Ectodermal cell (in vitro differentiated cells): ENCODE results near the gene PPIA.
"Not testable (repeated sequence)": the region's sequence is repeated elsewhere in the genome, so short reads cannot be mapped to it uniquely, and the experiment has no call there.

Source experiments
- H3K27ac ChIP-seq: 2 replicates; pipeline ENCODE4 v1.7.0; 2013; ENCODE audit warnings: mild to moderate bottlenecking, low read depth, low read length; ENCODE audit not compliant: insufficient read depth, poor library complexity, severe bottlenecking
- H3K27me3 ChIP-seq: 2 replicates; pipeline ENCODE4 v1.7.0; 2013; ENCODE audit warnings: mild to moderate bottlenecking, low read length; ENCODE audit not compliant: insufficient read depth, control insufficient read depth, poor library complexity, severe bottlenecking
- H3K36me3 ChIP-seq: one replicate; pipeline ENCODE4 v1.7.0; 2013; ENCODE audit warnings: low read length; ENCODE audit not compliant: control insufficient read depth, insufficient read depth
- H3K4me1 ChIP-seq: one replicate; pipeline ENCODE4 v1.7.0; 2013; ENCODE audit warnings: low read length; ENCODE audit not compliant: control insufficient read depth, insufficient read depth
- H3K4me3 ChIP-seq: 2 replicates; pipeline ENCODE4 v1.7.0; 2013; ENCODE audit warnings: low read depth, low read length, control low read depth; ENCODE audit not compliant: insufficient read depth
- H3K9me3 ChIP-seq: 2 replicates; pipeline ENCODE4 v1.7.0; 2013; ENCODE audit warnings: mild to moderate bottlenecking, low read length, moderate library complexity; ENCODE audit not compliant: control insufficient read depth
- whole genome bisulfite sequencing, 2 experiments: methylation state at CpG; one replicate each; pipeline ENCODE4 v1.1.7; 2013; ENCODE audit warnings: missing lambda C conversion rate in 2 of 2; 5-methylcytosine and 5-hydroxymethylcytosine counted together

Gene PPIA

DNA sequence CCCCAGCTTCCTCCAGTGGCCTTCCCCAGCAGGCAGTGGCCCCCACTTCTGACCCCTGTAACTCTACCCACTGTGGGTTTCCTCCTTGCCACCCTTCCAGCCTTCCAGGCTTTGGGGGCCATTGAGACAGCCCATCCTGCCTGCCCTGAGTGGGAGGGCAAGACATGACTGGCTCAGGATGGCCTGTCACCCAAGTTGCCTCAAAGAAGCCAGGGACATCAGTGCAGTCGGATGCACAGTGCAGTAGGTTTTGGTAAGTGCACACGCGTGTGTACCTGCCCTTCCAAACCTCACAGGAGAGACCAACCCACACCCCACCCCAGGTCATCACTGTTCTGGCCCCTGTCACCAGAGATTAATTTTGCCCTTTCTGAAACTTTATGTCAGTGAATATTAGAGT, 25.1 kb upstream of the PPIA start:
- H3K9me3 ChIP-seq, result no peaks in the 10 kb centered on the region
- peaks cover 9% of the 10 kb centered on the region for H3K36me3 ChIP-seq
- H3K27ac ChIP-seq, result no peak overlapping the region
- WGBS, 2 experiments, result 49 to 55% methylated on average over 3 of the region's 3 CpGs
- no peak overlapping the region for H3K4me3 ChIP-seq
- H3K4me1 ChIP-seq, result peaks cover 19% of the 10 kb centered on the region
- H3K27me3 ChIP-seq, result no peaks in the 10 kb centered on the region

DNA sequence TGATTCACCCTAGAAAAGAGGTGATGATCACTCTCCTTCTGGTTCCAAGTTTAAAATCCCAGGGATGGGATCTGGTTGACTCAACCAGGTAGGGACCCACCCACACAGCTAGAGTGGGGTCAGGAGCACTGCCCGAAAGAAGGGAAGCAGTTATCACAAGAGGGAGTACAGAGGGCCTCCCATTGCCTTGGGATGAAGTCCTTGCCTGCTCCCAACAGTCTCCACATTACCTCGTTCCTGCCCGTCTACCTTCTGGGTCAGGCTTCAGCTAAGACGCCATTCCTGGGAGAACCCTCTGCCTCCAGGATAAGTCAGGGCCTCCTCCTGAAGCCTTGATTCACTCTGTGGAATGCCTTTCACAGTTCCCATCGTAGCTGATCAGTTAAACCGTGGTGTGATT, 24.0 kb upstream of the PPIA start:
- Histone ChIP-seq H3K4me1 (peaks cover 17% of the 10 kb centered on the region), H3K4me3 (no peak overlapping the region), H3K9me3 (no peaks in the 10 kb centered on the region), H3K27me3 (no peaks in the 10 kb centered on the region), H3K27ac (no peak overlapping the region), H3K36me3 (no peaks in the 10 kb centered on the region)
- WGBS, 2 experiments, result 76 to 78% methylated on average over 6 of the region's 6 CpGs

DNA sequence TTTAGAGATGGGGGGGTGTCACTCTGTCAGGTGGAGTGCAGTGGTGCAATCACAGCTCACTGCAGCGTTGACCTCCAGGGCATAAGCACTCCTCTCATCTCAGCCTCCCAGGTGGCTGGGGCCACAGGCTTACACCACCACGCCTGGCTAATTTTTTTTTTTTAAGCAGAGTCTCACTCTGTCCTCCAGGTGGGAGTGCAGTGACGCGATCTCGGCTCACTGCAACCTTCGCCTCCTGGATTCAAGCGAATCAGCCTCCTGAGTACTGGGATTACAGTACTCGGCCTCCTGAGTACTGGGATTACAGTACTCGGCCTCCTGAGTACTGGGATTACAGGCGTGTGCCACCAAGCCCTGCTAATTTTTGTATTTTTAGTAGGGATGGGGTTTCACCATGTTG, 23.6 kb upstream of the PPIA start:
- no peak overlapping the region for H3K27ac ChIP-seq
- no peaks in the 10 kb centered on the region for H3K36me3 ChIP-seq
- H3K27me3 ChIP-seq, result no peaks in the 10 kb centered on the region
- 77 to 78% methylated on average over 10 of the region's 10 CpGs for WGBS, 2 experiments
- H3K4me1 ChIP-seq, result peaks cover 13% of the 10 kb centered on the region
- H3K9me3 ChIP-seq, result no peaks in the 10 kb centered on the region
- H3K4me3 ChIP-seq, result no peak overlapping the region

DNA sequence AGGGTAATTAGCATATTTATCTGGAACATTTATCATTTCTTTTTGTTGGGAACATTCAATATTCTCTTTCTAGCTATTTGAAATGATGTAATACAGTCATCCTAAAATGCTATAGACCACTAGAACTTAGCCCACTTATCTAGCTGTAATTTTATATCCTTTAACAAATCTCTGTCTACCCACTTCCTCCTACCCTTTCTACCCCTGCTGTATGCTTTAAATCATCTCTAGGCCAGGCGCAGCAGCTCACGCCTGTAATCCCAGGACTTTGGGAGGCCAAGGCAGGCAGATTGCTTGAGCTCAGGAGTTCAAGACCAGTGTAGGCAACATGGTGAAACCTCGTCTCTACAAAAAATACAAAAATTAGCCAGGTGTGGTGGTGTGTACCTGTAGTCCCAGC, 22.0 kb upstream of the PPIA start:
- not testable (repeated sequence) for H3K27me3 ChIP-seq, H3K4me3 ChIP-seq
- WGBS, 2 experiments, result 91 to 93% methylated on average over 3 of the region's 3 CpGs

DNA sequence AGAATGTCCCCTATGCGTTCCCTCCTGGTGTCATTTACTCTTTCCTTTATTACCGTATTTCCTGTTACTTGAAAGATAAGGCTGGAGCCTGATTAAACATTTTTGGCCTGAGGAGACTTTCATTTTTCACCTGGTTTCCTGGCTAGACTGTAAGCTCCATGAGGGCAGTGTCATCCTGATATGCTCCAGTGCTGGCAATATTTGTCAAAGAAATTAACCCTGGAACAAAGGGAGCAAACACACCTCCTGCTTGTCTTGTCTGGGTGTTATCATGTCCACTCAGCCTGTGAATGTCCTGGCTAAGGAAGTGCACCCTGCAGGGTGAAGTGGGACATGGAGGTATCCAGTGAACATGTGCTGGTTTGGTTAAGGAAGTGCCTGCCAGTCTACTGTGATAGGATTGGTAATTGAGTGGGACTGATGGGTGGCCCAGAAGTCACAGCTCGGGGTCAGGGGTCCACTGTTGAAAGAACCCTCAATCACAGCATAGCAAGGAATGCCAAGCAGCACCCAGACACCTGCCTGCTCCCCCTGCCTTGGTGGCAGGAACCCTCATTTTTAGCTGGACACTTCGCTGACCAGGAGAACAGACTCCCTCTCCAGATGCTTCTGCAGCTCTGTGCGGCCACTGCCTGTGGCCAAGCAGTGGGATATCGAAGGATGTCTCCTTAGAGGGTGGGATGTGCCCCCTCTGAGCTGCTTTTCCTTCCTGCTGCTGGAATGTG, 20.9 kb upstream of the PPIA start:
- 90 to 94% methylated on average over 6 of the region's 6 CpGs for WGBS, 2 experiments
- no peaks in the 10 kb centered on the region for H3K27me3 ChIP-seq

More for the DNA sequence above, 22.0 kb upstream of the PPIA start:
- not testable (repeated sequence) for H3K27ac ChIP-seq, H3K36me3 ChIP-seq, H3K4me1 ChIP-seq, H3K9me3 ChIP-seq

DNA sequence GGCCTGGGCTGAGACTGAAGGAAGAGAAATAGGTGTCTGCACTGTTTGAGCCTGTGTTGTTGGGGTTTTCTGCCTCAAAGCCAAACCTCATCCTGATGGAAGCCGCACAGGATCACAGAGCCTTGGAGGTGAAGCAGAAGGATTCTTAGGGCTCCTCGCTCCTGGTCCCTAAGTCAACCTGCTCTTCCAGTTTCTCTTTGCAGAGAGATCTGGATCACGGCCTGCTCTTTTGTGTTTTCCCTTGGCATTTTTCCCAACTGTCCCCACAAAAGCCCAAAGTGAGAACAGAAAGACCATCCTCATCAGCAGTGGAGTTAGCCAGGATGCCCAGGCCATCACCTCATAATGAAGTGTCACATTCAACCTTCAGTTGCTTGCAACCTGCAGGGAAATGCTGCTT, 20.3 kb upstream of the PPIA start:
- no peak overlapping the region for H3K4me3 ChIP-seq
- no peaks in the 10 kb centered on the region for H3K4me1 ChIP-seq
- H3K36me3 ChIP-seq, result no peaks in the 10 kb centered on the region
- 89 to 93% methylated on average over 3 of the region's 3 CpGs for WGBS, 2 experiments
- no peak overlapping the region for H3K27ac ChIP-seq
- no peaks in the 10 kb centered on the region for H3K9me3 ChIP-seq
- no peaks in the 10 kb centered on the region for H3K27me3 ChIP-seq

More for the DNA sequence above, 20.9 kb upstream of the PPIA start:
- Histone ChIP-seq H3K4me1 (no peaks in the 10 kb centered on the region), H3K36me3 (no peaks in the 10 kb centered on the region), H3K9me3 (no peaks in the 10 kb centered on the region), H3K27ac (no peak overlapping the region), H3K4me3 (no peak overlapping the region)

DNA sequence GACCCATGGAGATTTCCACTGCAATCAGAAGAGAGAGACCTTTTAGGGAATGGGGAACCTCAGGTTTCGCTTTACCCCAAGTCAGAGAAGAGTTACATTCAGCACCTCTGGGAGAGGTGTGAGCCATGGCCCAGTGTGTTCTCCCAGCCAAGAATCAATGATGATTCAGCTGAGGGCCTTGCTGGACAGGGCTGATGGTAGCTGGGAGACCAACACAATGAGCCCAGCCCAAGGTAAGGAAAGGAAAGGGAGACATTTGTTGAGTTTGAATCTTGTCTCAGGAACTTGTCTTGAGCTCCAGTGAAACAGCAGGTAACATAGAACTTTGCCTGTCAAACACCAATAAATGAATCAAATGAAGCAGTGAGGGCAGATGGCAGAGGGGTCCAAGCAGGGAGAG, 14.0 kb upstream of the PPIA start:
- Histone ChIP-seq H3K4me1 (no peaks in the 10 kb centered on the region), H3K27me3 (no peaks in the 10 kb centered on the region), H3K36me3 (no peaks in the 10 kb centered on the region), H3K4me3 (no peak overlapping the region), H3K27ac (no peak overlapping the region), H3K9me3 (no peaks in the 10 kb centered on the region)
- 92 to 94% methylated on average over 1 of the region's 1 CpG for WGBS, 2 experiments

DNA sequence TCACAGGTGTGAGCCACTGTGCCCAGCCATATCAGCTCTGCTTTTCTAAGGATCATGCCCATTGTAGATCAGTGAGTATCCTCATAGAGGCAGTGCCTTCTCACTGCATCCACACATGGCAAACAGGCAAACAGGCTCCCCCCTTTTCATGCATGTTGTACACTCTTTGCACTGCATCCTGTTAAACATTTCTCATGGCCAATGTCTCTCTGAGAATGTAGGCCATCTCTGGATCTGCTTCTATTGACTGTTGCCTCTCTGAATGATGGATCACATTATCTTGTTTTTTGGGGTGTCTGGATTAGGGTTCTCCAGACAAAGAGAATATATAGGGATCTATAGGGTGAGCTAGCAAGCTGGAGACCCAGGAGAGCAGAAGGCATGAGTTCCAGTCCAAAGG, 13.1 kb upstream of the PPIA start:
- no peak overlapping the region for H3K27ac ChIP-seq
- H3K4me3 ChIP-seq, result no peak overlapping the region
- no peaks in the 10 kb centered on the region for H3K4me1 ChIP-seq
- H3K27me3 ChIP-seq, result no peaks in the 10 kb centered on the region
- H3K9me3 ChIP-seq, result no peaks in the 10 kb centered on the region
- no peaks in the 10 kb centered on the region for H3K36me3 ChIP-seq

DNA sequence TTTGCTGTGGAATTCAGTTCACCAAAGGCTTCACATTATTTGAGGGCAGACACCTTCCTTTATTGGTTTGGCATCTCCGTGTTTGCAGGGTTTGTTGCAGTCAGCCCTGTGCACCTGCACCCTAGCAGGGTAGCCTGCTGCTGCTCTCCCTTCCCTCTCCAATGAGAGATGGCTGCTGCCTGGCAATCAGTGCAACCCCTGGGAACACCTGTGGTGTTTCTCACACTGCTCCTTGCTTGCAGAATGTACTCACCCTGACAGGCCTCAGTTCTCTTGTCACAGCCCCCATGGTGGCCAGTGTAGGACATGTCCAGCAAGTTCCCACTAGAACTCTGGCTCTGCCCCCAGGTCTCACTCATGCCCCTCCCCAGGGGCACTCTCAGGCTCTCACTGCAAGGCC, 12.1 kb upstream of the PPIA start:
- Histone ChIP-seq H3K4me1 (no peaks in the 10 kb centered on the region), H3K9me3 (no peaks in the 10 kb centered on the region), H3K36me3 (no peaks in the 10 kb centered on the region), H3K27ac (no peak overlapping the region), H3K4me3 (no peak overlapping the region), H3K27me3 (no peaks in the 10 kb centered on the region)
- 64 to 72% methylated on average over 1 of the region's 1 CpG for WGBS, 2 experiments

DNA sequence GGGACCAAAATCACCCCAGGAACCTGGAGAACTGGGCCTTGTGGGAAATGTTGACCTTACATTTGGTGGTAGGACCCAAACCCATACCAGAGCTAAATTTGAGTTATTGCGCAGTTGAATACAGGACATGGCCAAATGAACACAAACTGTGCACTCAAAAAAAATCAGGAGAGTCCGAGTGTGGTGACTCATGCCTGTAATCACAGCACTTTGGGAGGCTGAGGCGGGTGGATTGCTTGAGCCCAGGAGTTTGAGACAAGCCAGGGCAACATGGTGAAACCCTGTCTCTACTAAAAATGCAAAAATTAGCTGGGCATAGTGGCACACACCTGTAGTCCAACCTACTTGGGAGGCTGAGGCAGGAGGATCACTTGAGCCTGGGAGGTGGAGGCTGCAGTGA, 11.3 kb upstream of the PPIA start:
- H3K27me3 ChIP-seq, H3K4me1 ChIP-seq: not testable (repeated sequence)

DNA sequence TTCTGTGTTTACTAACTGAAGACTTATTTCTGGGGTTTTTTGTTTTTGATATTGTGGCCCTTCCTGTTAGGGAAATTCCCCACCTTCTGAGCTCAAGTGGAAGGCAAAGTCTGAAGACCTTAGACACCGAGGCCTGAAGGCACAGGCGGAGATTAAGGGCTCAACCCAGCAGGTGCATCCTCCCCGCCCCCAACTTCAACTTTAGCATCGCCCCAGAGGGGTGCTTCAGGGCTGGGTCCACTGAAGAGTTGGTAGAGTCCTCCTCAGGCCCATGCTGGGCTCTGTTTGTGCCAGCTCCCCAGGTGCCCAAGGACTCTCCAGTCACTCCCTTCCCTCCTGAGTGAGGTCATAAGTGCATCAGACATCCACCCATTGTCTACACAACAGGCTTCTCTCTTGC, 9.4 kb upstream of the PPIA start:
- no peaks in the 10 kb centered on the region for H3K4me1 ChIP-seq
- no peak overlapping the region for H3K27ac ChIP-seq
- no peaks in the 10 kb centered on the region for H3K27me3 ChIP-seq
- no peaks in the 10 kb centered on the region for H3K9me3 ChIP-seq
- H3K4me3 ChIP-seq, result no peak overlapping the region
- no peaks in the 10 kb centered on the region for H3K36me3 ChIP-seq
- WGBS, 2 experiments, result 48 to 52% methylated on average over 4 of the region's 4 CpGs

More for the DNA sequence above, 11.3 kb upstream of the PPIA start:
- not testable (repeated sequence) for H3K27ac ChIP-seq, H3K4me3 ChIP-seq, H3K9me3 ChIP-seq, H3K36me3 ChIP-seq
- WGBS, 2 experiments, result 92 to 94% methylated on average over 3 of the region's 3 CpGs
